Measurements from ENCODE around the gene SH3BP2. TPM values are rescaled to one million over a fixed set of nuclear protein-coding genes. Genes with fewer than 3 reads are reported as not detected.

The SH3BP2 gene
- total RNA-seq, 1 experiment from 2014 or later = 28.7 TPM

DNA sequence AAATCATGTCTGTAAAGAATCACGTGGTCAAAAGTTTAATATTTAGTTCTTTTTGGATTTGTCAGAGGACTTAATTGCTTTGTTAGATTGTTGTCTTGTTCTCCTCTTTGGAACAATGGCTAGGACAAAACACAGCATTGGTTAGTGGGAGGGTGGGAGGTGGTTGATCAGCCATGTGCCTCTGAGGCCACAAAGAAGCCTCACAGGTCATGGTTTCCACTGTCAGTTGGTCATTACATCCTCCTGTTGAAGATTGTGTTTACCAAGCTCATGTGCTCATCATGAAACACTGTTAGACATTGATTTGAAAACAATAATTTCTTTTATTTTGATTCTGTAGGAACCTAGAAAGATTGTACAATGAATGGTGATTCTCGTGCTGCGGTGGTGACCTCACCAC, 82.7 kb downstream of the SH3BP2 start:
- DNase-seq (ENCODE audit: low read depth) = no peak

DNA sequence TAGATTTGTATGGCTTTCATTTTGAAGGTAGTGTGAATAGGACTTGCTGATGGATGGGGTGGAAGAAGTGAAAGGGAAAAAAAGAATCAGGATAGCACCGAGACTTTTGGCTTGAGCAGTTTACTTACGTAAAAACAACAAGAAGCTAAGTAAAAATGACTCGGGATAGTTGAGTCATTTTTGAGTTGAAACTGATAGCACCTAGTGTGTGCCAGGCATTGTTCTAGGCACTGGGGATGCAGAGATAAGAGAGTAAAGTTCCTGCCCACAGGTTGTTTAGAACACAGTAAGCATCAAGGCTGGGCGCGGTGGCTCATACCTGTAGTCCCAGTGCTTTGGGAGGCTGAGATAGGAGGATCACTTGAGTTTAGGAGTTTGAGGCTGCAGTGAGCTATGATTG, 85.5 kb downstream of the SH3BP2 start:
- DNase-seq (ENCODE audit: low read depth) = no peak

DNA sequence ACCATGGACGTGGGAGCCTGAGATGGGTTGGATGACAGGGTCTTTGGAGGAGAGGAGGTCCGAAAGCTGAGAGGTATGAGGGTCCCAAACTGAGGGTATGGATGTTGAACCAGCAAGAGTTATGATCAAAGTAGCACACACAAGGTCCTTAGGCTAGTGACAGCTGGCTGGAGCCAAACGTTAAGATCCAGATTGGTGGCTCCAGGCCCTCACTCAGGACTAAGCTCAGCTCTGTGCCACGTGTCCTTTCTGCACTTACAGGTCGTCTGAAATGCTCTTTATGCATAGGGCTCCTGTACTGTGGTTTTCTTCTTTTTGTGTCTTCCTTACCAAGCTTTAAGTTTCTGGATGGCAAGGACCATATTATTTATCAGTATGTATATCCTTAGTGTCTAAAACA, 86.1 kb downstream of the SH3BP2 start:
- no peak for DNase-seq (ENCODE audit: low read depth)

DNA sequence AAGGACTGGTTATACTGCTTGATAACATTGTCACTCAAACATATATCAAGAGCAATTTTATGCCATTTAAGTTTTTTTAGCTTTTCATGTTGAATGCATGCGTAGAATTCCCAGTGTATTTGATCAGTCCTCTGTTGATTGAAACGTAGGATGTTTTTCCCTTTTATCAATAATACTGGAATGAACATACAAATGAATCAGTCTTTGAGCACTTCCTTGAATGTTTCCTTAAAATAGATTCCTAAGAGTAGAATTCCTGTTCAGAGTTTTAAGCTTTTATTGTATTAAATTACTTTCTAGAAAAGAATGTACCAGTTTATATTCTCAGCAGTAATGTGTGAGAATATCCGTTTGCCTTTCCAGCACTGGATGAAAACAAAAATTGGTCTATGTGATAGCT, 88.5 kb downstream of the SH3BP2 start:
- DNase-seq (ENCODE audit: low read depth) = no peak

DNA sequence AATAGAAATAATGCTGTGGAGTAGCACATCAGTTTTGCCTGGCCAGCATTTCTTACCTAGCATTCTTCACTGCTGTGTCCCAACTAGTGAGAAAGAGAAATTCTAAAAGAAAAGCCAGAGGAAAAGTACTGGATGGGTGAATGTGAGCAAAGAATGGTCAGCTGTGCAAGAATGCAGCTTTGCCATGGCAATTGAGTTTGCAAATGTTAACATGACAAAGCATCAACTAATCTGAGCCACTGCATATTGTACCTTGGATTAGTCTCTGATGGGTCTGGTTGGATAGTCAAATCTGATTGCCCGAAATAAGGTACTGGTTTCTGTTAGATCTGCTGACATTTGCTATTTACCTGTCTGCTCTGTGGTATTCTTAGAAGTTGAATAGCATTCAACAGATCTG, 89.5 kb downstream of the SH3BP2 start:
- no peak for DNase-seq (ENCODE audit: low read depth)

DNA sequence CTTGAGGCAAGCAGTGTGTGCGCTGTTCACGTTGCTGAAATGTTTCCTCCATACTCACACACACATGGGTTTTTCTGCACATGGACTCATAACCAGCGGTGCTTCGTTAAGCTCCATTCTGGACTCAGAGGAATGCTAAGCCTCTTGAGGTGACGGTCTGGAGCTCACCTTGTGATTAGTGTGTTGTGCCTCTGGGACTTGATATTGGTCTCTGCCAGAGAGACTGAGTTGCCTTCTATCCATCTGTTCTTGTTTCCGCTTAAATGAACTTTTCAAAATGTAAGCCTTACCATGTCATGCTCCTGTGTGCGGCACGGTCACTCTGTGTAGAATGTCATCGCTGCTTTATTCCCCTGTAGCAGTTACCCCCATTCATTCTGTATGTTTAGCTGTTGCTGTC, 93.3 kb downstream of the SH3BP2 start:
- DNase-seq (ENCODE audit: low read depth) = no peak

DNA sequence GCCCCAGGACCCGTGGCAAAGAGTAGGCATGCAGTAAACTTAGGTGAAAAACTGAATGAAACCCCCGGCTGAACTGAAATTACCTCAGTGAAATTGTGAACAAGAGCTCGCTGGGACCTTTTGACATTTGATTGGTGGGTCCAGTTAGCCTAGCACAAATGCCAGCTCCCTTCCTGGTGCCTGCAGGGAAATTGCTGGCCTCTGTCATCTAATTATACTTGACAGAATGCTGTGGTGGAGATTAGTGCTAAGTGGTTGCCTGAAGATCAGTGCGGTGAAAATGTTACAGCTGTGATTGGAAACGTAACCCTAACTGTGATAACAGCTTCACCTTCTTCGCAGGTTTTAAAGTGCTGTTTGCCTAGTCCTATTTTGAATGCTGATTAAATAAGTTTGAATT, 93.7 kb downstream of the SH3BP2 start:
- DNase-seq (ENCODE audit: low read depth) = no peak

DNA sequence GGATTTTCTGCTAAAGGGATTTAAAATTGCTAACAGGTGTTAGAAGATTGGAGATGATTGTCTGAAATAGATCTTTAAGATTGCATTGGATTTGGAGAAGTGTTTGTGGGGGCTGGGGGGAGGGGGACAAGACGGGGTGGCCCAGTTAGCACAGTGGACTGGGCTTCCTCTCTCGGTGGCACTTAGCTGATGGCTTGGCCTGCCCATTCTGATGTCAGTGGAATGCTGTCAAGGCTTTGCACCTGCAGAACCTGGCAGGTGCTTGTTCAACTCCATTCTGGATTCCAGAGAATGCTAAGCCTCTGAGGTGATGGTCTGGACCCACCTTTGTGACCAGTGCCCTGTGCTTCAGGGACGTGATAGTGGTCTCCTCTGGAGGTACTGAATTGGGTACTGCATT, 94.5 kb downstream of the SH3BP2 start:
- no peak for DNase-seq (ENCODE audit: low read depth)

DNA sequence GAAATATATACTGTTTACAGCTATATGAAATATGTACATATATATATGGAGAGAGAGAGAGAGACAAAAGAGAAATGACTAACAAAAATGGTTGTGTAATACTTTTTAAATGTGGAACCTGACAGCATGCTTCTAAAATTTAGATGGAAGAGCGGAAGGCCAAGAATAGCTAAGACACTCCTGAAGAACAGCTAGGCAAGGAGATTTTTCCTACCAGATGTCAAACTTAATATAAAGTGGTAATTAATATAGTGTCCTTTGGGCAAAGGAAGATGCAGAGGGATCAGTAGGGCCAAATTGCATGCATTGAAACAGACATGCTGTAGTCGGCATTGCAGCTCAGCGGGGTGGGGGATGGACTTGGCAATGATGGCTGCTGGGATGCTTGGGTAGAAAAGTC, 96.0 kb downstream of the SH3BP2 start:
- DNase-seq (ENCODE audit: low read depth) = no peak

Other genes starting within 250 kb of the SH3BP2 start
- gene TNIP2, start 36.7 kb upstream of the SH3BP2 start, total RNA-seq (2014; rRNA removed; shearing (Covaris generic)) = 27.9 and 49.4 TPM in 2 replicates
- gene ADD1, start 50.8 kb downstream of the SH3BP2 start, total RNA-seq (2014; rRNA removed; shearing (Covaris generic)) = 143 and 193 TPM in 2 replicates
- 12.3 and 18.0 TPM in 2 replicates for gene NOP14, start 170.3 kb downstream of the SH3BP2 start, total RNA-seq (2014; rRNA removed; shearing (Covaris generic))
- gene GRK4, start 170.5 kb downstream of the SH3BP2 start, total RNA-seq (2014; rRNA removed; shearing (Covaris generic)) = 0.74 and 2.5 TPM in 2 replicates